GM12872 (cell line): ENCODE data around the gene GNG2.
A peak's percentile ranks its signal among the peaks of the same experiment; 100 is the strongest.

Experiments used
- TF ChIP-seq, protein P1 (sequence below): IDR thresholded peaks from 3 replicates; pipeline ENCODE4 v1.5.1; 2011; ENCODE audit warnings: low read depth, mild to moderate bottlenecking, low read length, moderate library complexity; ENCODE audit not compliant: insufficient read depth

Gene GNG2

DNA sequence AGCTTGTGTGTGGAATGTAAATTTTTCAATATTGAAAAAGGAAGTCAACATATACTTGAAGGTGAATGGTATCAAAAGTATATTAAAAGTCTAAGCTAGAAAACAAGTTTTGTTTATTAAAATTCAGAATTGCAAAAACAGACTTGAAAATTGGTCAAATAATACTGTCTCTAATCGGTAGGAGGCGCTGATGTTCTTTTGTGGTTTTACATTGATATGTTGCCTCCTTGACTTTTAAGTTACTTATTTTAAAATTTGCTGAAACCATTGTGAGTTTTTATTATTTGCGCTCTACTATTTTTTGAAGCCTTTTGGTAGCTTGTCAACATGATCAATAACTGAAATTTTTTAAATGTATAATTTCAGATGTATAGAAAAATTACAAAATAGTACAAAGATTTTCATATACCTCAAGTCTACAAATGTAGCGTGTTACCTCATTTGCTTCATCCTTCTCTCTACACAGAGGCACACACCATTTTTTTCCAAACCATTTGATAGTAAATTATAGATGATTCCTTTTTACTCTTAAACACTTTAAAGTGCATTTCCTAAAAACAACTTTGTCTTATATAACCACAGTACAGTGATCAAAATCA lies 135.8 kb downstream of the GNG2 start:
- TF ChIP-seq, protein P1, sequence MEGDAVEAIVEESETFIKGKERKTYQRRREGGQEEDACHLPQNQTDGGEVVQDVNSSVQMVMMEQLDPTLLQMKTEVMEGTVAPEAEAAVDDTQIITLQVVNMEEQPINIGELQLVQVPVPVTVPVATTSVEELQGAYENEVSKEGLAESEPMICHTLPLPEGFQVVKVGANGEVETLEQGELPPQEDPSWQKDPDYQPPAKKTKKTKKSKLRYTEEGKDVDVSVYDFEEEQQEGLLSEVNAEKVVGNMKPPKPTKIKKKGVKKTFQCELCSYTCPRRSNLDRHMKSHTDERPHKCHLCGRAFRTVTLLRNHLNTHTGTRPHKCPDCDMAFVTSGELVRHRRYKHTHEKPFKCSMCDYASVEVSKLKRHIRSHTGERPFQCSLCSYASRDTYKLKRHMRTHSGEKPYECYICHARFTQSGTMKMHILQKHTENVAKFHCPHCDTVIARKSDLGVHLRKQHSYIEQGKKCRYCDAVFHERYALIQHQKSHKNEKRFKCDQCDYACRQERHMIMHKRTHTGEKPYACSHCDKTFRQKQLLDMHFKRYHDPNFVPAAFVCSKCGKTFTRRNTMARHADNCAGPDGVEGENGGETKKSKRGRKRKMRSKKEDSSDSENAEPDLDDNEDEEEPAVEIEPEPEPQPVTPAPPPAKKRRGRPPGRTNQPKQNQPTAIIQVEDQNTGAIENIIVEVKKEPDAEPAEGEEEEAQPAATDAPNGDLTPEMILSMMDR, result peak; percentile 62

DNA sequence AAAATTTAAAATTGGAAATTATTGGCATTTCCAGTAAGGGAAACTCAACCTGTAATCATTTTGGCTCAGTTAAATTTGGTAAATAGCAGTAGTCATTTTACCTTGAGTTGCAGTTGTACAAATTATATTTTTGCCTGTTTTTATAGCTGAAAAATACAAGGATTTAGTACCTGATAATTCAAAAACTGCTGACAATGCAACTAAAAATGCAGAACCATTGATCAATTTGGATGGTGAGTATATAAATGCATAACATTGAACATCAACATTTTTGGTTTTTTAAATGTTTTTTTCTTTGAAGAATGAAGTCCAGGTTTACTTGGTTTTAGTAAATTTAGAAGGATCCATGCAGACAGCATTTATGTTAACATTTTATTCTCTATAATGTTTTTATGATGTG lies 137.9 kb downstream of the GNG2 start:
- TF ChIP-seq, protein P1, result no peak

DNA sequence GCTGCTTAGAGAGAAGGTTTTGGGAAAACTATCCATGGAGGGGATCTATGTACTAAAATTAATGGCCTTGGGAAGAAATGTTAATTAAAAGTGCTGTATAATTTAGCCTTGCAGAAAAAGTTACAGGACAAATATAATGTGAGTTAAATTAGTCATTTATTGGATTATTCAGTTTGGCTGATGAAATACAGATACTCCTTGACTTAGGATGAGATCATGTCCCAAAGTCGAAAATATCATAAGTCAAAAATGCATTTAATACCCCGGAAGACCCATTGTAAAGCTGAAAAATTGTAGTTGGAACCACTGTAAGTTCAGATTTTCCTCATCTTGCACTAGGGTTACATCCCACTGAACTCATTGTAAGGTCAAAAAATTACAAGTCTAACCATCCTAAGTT lies 138.7 kb downstream of the GNG2 start:
- TF ChIP-seq, protein P1, result no peak

DNA sequence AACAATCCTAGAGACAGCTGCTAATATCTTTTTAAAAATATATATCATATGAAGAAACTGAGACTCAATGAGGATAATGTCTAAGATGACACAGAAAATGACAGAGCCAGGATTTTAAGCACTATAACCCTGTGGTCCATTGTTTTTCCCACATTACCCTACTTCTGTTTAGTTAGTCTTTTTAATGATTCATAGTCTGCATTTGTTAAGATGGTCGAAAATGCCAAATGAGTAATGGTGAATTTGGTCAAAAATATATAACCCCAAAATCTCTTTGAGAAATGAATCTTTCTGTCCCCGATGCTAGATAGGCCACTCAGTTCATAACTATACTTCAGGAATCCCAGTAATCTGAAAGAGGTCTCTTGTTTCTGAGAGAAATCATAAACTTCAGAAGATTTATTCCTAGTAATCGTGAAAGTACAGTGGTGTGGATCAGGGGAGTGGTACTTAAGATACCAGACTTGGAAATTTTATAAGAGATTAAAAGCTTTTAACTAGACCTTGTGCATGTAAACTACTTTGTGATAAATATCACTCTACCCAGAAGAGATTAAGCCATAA lies 139.7 kb downstream of the GNG2 start:
- TF ChIP-seq, protein P1, result no peak

DNA sequence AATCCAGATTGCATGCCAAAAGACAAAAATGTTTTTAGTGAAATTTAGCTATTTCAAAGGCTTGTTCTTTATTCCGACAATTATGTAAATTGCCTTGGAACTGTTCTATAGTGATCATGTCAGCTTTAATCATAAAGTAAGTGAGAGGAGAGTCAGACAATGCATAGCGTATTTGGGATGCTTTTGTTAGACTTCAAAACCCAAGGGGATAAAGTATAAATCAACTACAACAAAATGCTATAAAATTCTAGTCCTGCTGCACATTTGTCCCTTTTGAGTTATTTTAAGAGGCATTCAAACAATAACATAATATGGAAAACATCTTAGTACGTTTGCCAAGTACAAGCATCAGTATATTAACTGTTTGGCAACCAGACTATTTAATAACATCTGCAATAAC lies 140.3 kb downstream of the GNG2 start:
- TF ChIP-seq, protein P1, result no peak

DNA sequence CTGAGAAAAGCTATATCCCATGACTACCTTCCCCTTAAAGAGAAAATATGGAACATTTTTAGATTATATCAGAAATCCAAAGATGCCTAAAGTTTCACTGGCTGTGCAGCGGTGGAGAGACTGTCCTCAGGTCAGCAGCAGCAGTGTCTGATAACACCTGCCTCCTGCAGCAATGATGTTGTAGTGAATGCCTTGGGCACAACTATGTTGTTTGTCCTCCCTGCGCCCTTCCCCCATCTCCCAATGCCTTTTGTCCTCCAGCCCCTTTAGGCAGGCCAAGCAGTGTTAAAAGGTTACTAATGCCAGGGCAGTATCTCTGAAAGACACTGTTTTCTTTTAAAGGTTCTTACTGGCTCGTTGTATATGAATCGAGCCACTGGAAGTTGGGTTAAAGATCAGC lies 142.1 kb downstream of the GNG2 start:
- TF ChIP-seq, protein P1, result no peak

DNA sequence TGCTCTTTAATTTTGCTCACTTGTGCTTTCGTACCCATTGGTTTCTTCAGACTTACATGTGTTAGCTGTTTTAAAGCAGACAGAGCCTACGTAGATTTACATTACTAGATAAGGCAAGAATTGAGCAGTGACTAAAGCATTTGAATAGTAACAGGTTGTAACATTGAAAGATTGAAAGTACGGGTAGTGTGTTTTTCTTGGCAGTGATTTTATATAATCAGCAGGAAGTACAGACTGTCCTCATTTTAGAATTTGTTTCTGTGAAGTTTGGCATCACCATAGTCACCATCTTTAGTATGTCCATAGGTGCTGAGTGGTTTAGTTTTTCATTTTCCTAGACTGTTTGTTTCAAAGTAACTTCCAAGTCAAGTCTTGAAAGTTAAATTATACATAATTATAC lies 142.9 kb downstream of the GNG2 start:
- TF ChIP-seq, protein P1, result no peak
